Spleen (tissue), 7 donors: ENCODE measurements around the gene HJV.

Experiments
- CTCF ChIP-seq, 11 experiments: fragments of 200-600 bp in 7 of 11; fragments of 450-650 bp in 4 of 11; sonication (generic) in 4 of 11; IDR thresholded peaks in 8 of 11; conservative IDR thresholded peaks in 3 of 11; 1 replicate in 7 of 11; 2 replicates in 4 of 11; pipeline versions ENCODE4 v1.4.0 to v1.8.0; 2016 to 2021; ENCODE audit warnings: antibody characterized with exemption in 11 of 11, inconsistent platforms in 4 of 11, mild to moderate bottlenecking in 1 of 11
- POLR2A ChIP-seq, 3 donors: fragments of 450-650 bp; IDR thresholded peaks; one replicate each; pipeline ENCODE4 v1.5.1; 2017; ENCODE audit warnings: antibody characterized with exemption in 3 of 3, mild to moderate bottlenecking in 1 of 3
- POLR2AphosphoS5 ChIP-seq, 3 donors: sonication (generic); formaldehyde crosslinking; IDR thresholded peaks; one replicate each; pipeline ENCODE4 v1.5.1; 2017; ENCODE audit warnings: antibody characterized with exemption in 3 of 3
- donor health status: DM: no; HTN: no; CAD: no; lungs with moderate emphysema.
- donor health status: DM: no; HTN: no; CAD: no.
- donor health status: DM: no; HTN: no; CAD: no.

DNA sequence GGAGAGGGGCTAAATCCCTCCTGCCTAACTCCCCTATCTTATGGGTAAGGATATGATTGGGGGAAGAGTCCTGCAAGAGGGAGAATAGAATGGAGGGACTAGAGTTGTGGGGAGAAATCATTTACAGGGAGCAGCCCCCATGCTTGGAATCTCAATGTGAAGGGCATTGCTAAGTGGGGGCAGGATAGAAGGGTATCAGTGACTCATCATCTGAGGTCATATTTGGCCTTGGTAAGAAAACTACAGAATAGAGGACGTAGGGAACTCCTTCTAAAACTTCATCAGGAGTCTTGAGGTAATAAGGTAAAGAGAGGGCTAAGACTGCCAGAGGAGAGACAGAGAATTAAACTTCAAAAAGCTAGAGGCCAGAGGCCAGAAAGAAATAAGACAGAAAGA, 487 bp downstream of the HJV start:
- TF ChIP-seq CTCF (IDR thresholded peaks at IDR 0.05 in 8 of 11, conservative IDR thresholded peaks at IDR 0.05 in 3 of 11) (no peak), POLR2AphosphoS5 (IDR thresholded peaks at IDR 0.05) (no peak), POLR2A (IDR thresholded peaks at IDR 0.05) (no peak)
